PC-9 (cell line): ENCODE results near the gene HKDC1. TPM values are rescaled to one million over a fixed set of nuclear protein-coding genes. Genes with fewer than 3 reads are reported as not detected.

Source experiments
- BruUV-seq: library from RNA; stranded (reverse); fragments of 400-500 nt; replicated peaks from 2 replicates; lab custom pipeline; 2021; lab: Mats Ljungman, UMichigan
- CTCF ChIA-PET: fragments of 300-600 bp; sonication (Branson Sonifier 250); formaldehyde crosslinking; loops from one replicate; lab custom pipeline; 2022; ENCODE audit warnings: antibody characterized with exemption; lab: Charles Lee
- POLR2A ChIA-PET: fragments of 300-600 bp; sonication (Branson Sonifier 250); formaldehyde crosslinking; loops from one replicate; lab custom pipeline; 2022; ENCODE audit warnings: antibody characterized with exemption; ENCODE audit not compliant: unreplicated experiment; lab: Charles Lee
- DNase-seq, 2 experiments: peaks; one replicate each; pipeline versions ENCODE4 v3.0.0 to v3.0.0-alpha.2; 2015 to 2022; ENCODE audit warnings: mixed read lengths in 1 of 2
- H2AFZ ChIP-seq: fragments of 200-600 bp; sonication (generic); 2 replicates; pipeline ENCODE4 v1.8.1; 2017; ENCODE audit warnings: antibody characterized with exemption
- H3F3A ChIP-seq: fragments of 200-600 bp; sonication (generic); 2 replicates; pipeline ENCODE4 v1.8.1; 2017; ENCODE audit warnings: antibody characterized with exemption, mild to moderate bottlenecking, low read depth; ENCODE audit not compliant: insufficient read depth
- H3K27ac ChIP-seq: fragments of 200-600 bp; sonication (generic); 2 replicates; pipeline ENCODE4 v1.6.1; 2016; ENCODE audit warnings: mixed run types
- H3K27me3 ChIP-seq: fragments of 200-600 bp; sonication (generic); 2 replicates; pipeline ENCODE4 v1.6.1; 2016; ENCODE audit warnings: low read depth, mixed run types; ENCODE audit not compliant: insufficient read depth
- H3K36me3 ChIP-seq: fragments of 200-600 bp; sonication (generic); 2 replicates; pipeline ENCODE4 v1.6.1; 2016; ENCODE audit warnings: low read depth, mixed run types
- H3K4me1 ChIP-seq: fragments of 200-600 bp; sonication (generic); replicated peaks from 2 replicates; pipeline ENCODE4 v1.6.1; 2016; ENCODE audit warnings: mixed run types; ENCODE audit not compliant: insufficient read depth
- H3K4me2 ChIP-seq: fragments of 200-600 bp; sonication (generic); 2 replicates; pipeline ENCODE4 v1.6.1; 2017; ENCODE audit warnings: mixed run types
- H3K4me3 ChIP-seq: fragments of 200-600 bp; sonication (generic); 2 replicates; pipeline ENCODE4 v1.6.1; 2016; ENCODE audit warnings: mixed run types
- H3K79me2 ChIP-seq: fragments of 200-600 bp; sonication (generic); 2 replicates; pipeline ENCODE4 v1.6.1; 2017; ENCODE audit warnings: low read depth, mixed run types
- H3K9me2 ChIP-seq: fragments of 200-600 bp; sonication (generic); 2 replicates; pipeline ENCODE4 v1.8.1; 2017; ENCODE audit warnings: mild to moderate bottlenecking; ENCODE audit not compliant: insufficient read depth
- H3K9me3 ChIP-seq: fragments of 200-600 bp; sonication (generic); 2 replicates; pipeline ENCODE4 v1.8.1; 2016; ENCODE audit warnings: low read depth; ENCODE audit not compliant: insufficient read depth
- H4K20me1 ChIP-seq: fragments of 200-600 bp; sonication (generic); 2 replicates; pipeline ENCODE4 v1.8.1; 2017; ENCODE audit not compliant: insufficient read depth
- CTCF ChIP-seq: fragments of 200-600 bp; sonication (generic); conservative IDR thresholded peaks from 2 replicates; pipeline ENCODE4 v1.6.1; 2017; ENCODE audit warnings: mixed run types, antibody characterized with exemption, mild to moderate bottlenecking, moderate library complexity
- intact Hi-C: fragments of 100-400 bp; cut with micrococcal nuclease; formaldehyde crosslinking; loops from one replicate; pipeline ENCODE4 v1.10.0; 2022; ENCODE audit not compliant: unreplicated experiment
- total RNA-seq: library from RNA; stranded (reverse); gene quantifications from 2 replicates; pipeline ENCODE4 v1.2.3, GENCODE V29; 2021

Gene HKDC1
- total RNA-seq, 1 experiment from 2014 or later = 173 TPM

GRCh38 chr10:69316313-69317059 is 96.4 kb downstream of the HKDC1 start:
- CTCF ChIA-PET = interaction anchor here (0.6 to 1.4 kb wide), 2 partner anchors 29 to 150 kb away, joined by 3 to 6 read pairs; no protein-coding TSS in a partner anchor
- Histone ChIP-seq H3K27ac (peak overlapping the region; percentile 73), H3K36me3 (no peaks in the 10 kb centered on the region), H4K20me1 (no peaks in the 10 kb centered on the region), H2AFZ (no peak overlapping the region), H3K4me3 (no peak overlapping the region), H3K27me3 (no peaks in the 10 kb centered on the region), H3K4me1 (peaks cover 55% of the 10 kb centered on the region), H3K79me2 (peaks cover 28% of the 10 kb centered on the region), H3K4me2 (peak overlapping the region; percentile 95), H3K9me3 (no peaks in the 10 kb centered on the region), H3F3A (peaks cover 37% of the 10 kb centered on the region), H3K9me2 (no peaks in the 10 kb centered on the region)
- peak; percentile 49 to 74 for DNase-seq
- intact Hi-C loops = loop anchor here (5.0 kb wide), 2 partner anchors 54 to 84 kb away; no protein-coding TSS in a partner anchor
- POLR2A ChIA-PET = interaction anchor here (0.7 kb wide), 1 partner anchor 33 kb away, joined by 9 read pairs; no protein-coding TSS in a partner anchor
- no peak for TF ChIP-seq CTCF
- BruUV-seq = no TSS peak

Other genes starting within 250 kb of the HKDC1 start
- 26.0 and 30.1 TPM in 2 replicates for gene KIFBP, start 231.5 kb upstream of the HKDC1 start, total RNA-seq
- 57.4 and 58.9 TPM in 2 replicates for gene SRGN, start 132.2 kb upstream of the HKDC1 start, total RNA-seq
- gene VPS26A, start 96.2 kb upstream of the HKDC1 start, total RNA-seq = 90.0 and 102 TPM in 2 replicates
- 49.9 and 55.7 TPM in 2 replicates for gene SUPV3L1, start 40.1 kb upstream of the HKDC1 start, total RNA-seq
- gene HK1, start 58.2 kb downstream of the HKDC1 start, total RNA-seq = 128 and 140 TPM in 2 replicates
- 0.23 TPM in 1 of 2 replicates, not detected in the other for gene TACR2, start 196.6 kb downstream of the HKDC1 start, total RNA-seq
- 97.0 and 108 TPM in 2 replicates for gene TSPAN15, start 231.1 kb downstream of the HKDC1 start, total RNA-seq